B cell (primary cell): ENCODE results near the gene CLEC2L. TPM values are rescaled to one million over a fixed set of nuclear protein-coding genes. Genes with fewer than 3 reads are reported as not detected.

Experiments used
- ATAC-seq: fragments of 200-7000 bp; cut with Tn5 transposase; one replicate; pipeline ENCODE4 v1.10.0; 2021; ENCODE audit warnings: low read depth, mild to moderate bottlenecking, moderate number of reproducible peaks, moderate library complexity
- CTCF ChIA-PET: fragments of 350-600 bp; sonication (Branson Sonifier 250); formaldehyde crosslinking; loops from one replicate; lab custom pipeline; 2021; ENCODE audit warnings: antibody characterized with exemption, inconsistent platforms; lab: Charles Lee
- POLR2A ChIA-PET: fragments of 350-600 bp; sonication (Branson Sonifier 250); formaldehyde crosslinking; loops from one replicate; lab custom pipeline; 2021; ENCODE audit warnings: antibody characterized with exemption; lab: Charles Lee
- DNase-seq: peaks from one replicate; pipeline ENCODE4 v3.0.0; 2013
- H2AFZ ChIP-seq: 2 replicates; pipeline ENCODE4 v1.6.1; 2012; ENCODE audit warnings: mild to moderate bottlenecking, low read depth, low read length; ENCODE audit not compliant: insufficient read depth, poor library complexity, severe bottlenecking
- H3K27ac ChIP-seq, 2 donors: 1 replicate in 1 of 2; 2 replicates in 1 of 2; pipeline ENCODE4 v1.5.1; 2012 to 2013; ENCODE audit warnings: low read length in 2 of 2, mild to moderate bottlenecking in 2 of 2, moderate library complexity in 1 of 2
- H3K27me3 ChIP-seq, 4 experiments: fragments of 200-600 bp in 1 of 4; sonication (generic) in 1 of 4; replicated peaks in 1 of 4; 1 replicate in 2 of 4; 2 replicates in 2 of 4; pipeline versions ENCODE4 v1.6.1 to v1.7.0; 2013 to 2016; ENCODE audit warnings: low read length in 3 of 4, mild to moderate bottlenecking in 2 of 4, mixed read lengths in 1 of 4, moderate library complexity in 1 of 4; ENCODE audit not compliant: insufficient read depth in 4 of 4, control insufficient read depth in 3 of 4; ENCODE audit errors: control extremely low read depth in 1 of 4
- H3K36me3 ChIP-seq, 2 experiments: replicated peaks in 1 of 2; 1 replicate in 1 of 2; 2 replicates in 1 of 2; pipeline versions ENCODE4 v1.6.1 to v1.7.1; 2013; ENCODE audit warnings: low read length in 1 of 2; ENCODE audit not compliant: insufficient read depth in 2 of 2, control insufficient read depth in 1 of 2; ENCODE audit errors: control extremely low read depth in 1 of 2, extremely low read depth in 1 of 2
- H3K4me1 ChIP-seq, 2 donors: fragments of 200-600 bp in 1 of 2; sonication (generic) in 1 of 2; 1 replicate in 1 of 2; 2 replicates in 1 of 2; pipeline versions ENCODE4 v1.5.1 to v1.6.1; 2013 to 2017; ENCODE audit warnings: low read length in 2 of 2; ENCODE audit not compliant: control insufficient read depth in 2 of 2, insufficient read depth in 2 of 2
- H3K4me2 ChIP-seq: replicated peaks from 2 replicates; pipeline ENCODE3; 2012; ENCODE audit warnings: mild to moderate bottlenecking, low read depth, low read length; ENCODE audit not compliant: poor library complexity, severe bottlenecking
- H3K4me3 ChIP-seq, 5 experiments: fragments of 200-600 bp in 1 of 5; sonication (generic) in 1 of 5; 1 replicate in 3 of 5; 2 replicates in 2 of 5; pipeline versions ENCODE4 v1.5.1 to v1.7.0; 2011 to 2016; ENCODE audit warnings: low read length in 4 of 5, mild to moderate bottlenecking in 4 of 5, low read depth in 2 of 5, control low read depth in 1 of 5, moderate library complexity in 1 of 5; ENCODE audit not compliant: insufficient read depth in 1 of 5; ENCODE audit errors: control extremely low read depth in 1 of 5, extremely low read depth in 1 of 5
- H3K79me2 ChIP-seq: fragments of 200-600 bp; sonication (generic); one replicate; pipeline ENCODE4 v1.6.0; 2016; ENCODE audit warnings: low read length; ENCODE audit not compliant: control insufficient read depth, insufficient read depth
- H3K9ac ChIP-seq: fragments of 200-600 bp; sonication (generic); 2 replicates; pipeline ENCODE4 v1.6.1; 2017; ENCODE audit warnings: mild to moderate bottlenecking, low read length, moderate library complexity
- H3K9me3 ChIP-seq, 3 donors: one replicate each; pipeline versions ENCODE4 v1.6.1 to v1.7.1; 2013; ENCODE audit warnings: low read length in 2 of 3; ENCODE audit not compliant: control insufficient read depth in 2 of 3, insufficient read depth in 1 of 3; ENCODE audit errors: control extremely low read depth in 1 of 3
- H4K20me1 ChIP-seq: 2 replicates; pipeline ENCODE4 v1.6.0; 2012; ENCODE audit warnings: mild to moderate bottlenecking, low read length; ENCODE audit not compliant: insufficient read depth, control insufficient read depth, poor library complexity, severe bottlenecking
- H3K27ac Mint-ChIP-seq: one replicate; pipeline ENCODE4 v1.8.0; 2021; ENCODE audit warnings: mixed read lengths
- H3K27me3 Mint-ChIP-seq: one replicate; pipeline ENCODE4 v1.8.0; 2021; ENCODE audit warnings: mixed read lengths
- H3K4me1 Mint-ChIP-seq: one replicate; pipeline ENCODE4 v1.8.0; 2021; ENCODE audit warnings: mixed read lengths
- H3K4me3 Mint-ChIP-seq: one replicate; pipeline ENCODE4 v1.8.0; 2021; ENCODE audit warnings: mixed read lengths
- H3K9me3 Mint-ChIP-seq: one replicate; pipeline ENCODE4 v1.8.0; 2022; ENCODE audit warnings: mixed read lengths; ENCODE audit not compliant: insufficient read depth
- EZH2 ChIP-seq: IDR thresholded peaks from 2 replicates; pipeline ENCODE4 v1.6.1; 2012; ENCODE audit warnings: borderline replicate concordance, low read depth, mild to moderate bottlenecking, moderate library complexity, low read length; ENCODE audit not compliant: insufficient read depth, poor library complexity, severe bottlenecking
- WGBS: methylation state at CpG from one replicate; pipeline ENCODE4 v1.1.5; 2013; ENCODE audit warnings: missing lambda C conversion rate; ENCODE audit not compliant: insufficient coverage; 5-methylcytosine and 5-hydroxymethylcytosine counted together
- intact Hi-C: fragments of 100-400 bp; cut with micrococcal nuclease; formaldehyde crosslinking; loops from one replicate; pipeline ENCODE4 v1.10.0; 2022
- polyA plus RNA-seq: library from polyadenylated mRNA; depleted of rRNA; stranded (reverse); fragments of >200 nt; gene quantifications from 2 replicates; pipeline ENCODE4 v1.2.3, GENCODE V29; 2012
- total RNA-seq, 2 donors: library from RNA; stranded (reverse); fragments of 120-200 nt in 1 of 2; gene quantifications; 1 replicate in 1 of 2; 2 replicates in 1 of 2; pipeline versions ENCODE4 v1.2.3 to v1.2.4, GENCODE V29; 2013 to 2022
- TF ChIP-seq, protein P1 (sequence below): fragments of 200-600 bp; IDR thresholded peaks from one replicate; pipeline ENCODE4 v1.8.0; 2022; ENCODE audit warnings: antibody characterized with exemption, mild to moderate bottlenecking

Gene CLEC2L
- total and polyA plus RNA-seq, 2 donors (not counting 1 experiment from before 2014, with no cell fraction given): not detected

DNA sequence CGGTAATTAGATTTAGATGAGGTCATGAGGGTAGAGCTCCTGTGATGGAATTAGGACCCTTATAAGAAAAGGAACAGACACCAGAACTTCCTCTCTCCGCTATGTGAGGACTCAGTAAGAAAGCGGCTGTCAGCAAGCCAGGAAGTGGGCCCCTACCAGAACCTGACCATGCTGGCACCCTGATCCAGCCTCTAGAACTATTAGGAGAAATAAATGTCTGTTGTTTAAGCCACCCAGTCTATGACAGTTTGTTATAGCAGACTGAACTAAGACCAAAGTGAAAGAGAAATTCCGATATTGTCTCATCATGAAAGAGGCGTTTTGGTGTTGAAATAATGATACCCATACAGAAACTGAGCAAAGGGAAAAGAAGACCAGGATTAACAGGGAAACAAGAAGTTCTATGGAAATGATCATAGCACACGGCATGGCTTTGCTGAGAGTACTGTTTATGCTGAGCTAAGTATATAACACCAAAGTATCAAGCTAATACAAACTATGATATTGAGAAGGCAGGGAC, 9.2 kb downstream of the CLEC2L start:
- H3K36me3 ChIP-seq: no peaks in the 10 kb centered on the region
- no peaks in the 10 kb centered on the region for H3K4me1 ChIP-seq
- no peaks in the 10 kb centered on the region for H3K9me3 Mint-ChIP-seq
- H3K4me2 ChIP-seq: no peak overlapping the region
- WGBS: no CpG with 5 or more reads among the region's 6 CpGs
- ATAC-seq (no peak), DNase-seq (no peak)
- peaks cover 0 to 2% (median under 1%) of the 10 kb centered on the region in 4 experiments for H3K27me3 ChIP-seq
- H3K4me3 Mint-ChIP-seq: no peak overlapping the region
- H4K20me1 ChIP-seq: no peaks in the 10 kb centered on the region
- H3K79me2 ChIP-seq: no peaks in the 10 kb centered on the region
- H2AFZ ChIP-seq: no peak overlapping the region
- no peak for TF ChIP-seq EZH2
- TF ChIP-seq, protein P1, sequence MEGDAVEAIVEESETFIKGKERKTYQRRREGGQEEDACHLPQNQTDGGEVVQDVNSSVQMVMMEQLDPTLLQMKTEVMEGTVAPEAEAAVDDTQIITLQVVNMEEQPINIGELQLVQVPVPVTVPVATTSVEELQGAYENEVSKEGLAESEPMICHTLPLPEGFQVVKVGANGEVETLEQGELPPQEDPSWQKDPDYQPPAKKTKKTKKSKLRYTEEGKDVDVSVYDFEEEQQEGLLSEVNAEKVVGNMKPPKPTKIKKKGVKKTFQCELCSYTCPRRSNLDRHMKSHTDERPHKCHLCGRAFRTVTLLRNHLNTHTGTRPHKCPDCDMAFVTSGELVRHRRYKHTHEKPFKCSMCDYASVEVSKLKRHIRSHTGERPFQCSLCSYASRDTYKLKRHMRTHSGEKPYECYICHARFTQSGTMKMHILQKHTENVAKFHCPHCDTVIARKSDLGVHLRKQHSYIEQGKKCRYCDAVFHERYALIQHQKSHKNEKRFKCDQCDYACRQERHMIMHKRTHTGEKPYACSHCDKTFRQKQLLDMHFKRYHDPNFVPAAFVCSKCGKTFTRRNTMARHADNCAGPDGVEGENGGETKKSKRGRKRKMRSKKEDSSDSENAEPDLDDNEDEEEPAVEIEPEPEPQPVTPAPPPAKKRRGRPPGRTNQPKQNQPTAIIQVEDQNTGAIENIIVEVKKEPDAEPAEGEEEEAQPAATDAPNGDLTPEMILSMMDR: no peak
- H3K4me3 ChIP-seq: no peak overlapping the region
- H3K27me3 Mint-ChIP-seq: peaks cover 40% of the 10 kb centered on the region
- no peak overlapping the region for H3K27ac ChIP-seq
- POLR2A ChIA-PET: no interaction called here
- intact Hi-C loops: no loop called here
- H3K9ac ChIP-seq: no peak overlapping the region
- CTCF ChIA-PET: no interaction called here
- H3K27ac Mint-ChIP-seq: no peak overlapping the region
- no peaks in the 10 kb centered on the region for H3K9me3 ChIP-seq
- H3K4me1 Mint-ChIP-seq: no peaks in the 10 kb centered on the region

DNA sequence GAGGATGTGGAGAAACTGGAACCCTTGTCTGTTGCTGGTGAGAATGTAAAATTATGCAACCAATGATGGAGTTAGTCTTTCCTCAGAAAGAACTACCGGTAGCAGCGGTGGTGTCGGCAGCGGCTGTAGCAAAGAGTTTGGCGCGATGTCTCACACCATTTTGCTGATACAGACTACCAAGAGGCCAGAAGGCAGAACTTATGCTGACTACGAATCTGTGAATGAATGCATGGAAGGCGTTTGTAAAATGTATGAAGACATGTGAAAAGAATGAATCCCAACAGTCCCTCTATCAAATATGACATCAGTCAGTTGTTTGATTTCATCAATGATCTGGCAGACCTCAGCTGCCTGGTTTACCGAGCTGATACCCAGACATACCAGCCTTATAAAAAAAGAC, 10.6 kb downstream of the CLEC2L start:
- 100% methylated on average over 6 of the region's 9 CpGs for WGBS
- no peak overlapping the region for H3K4me2 ChIP-seq
- no peaks in the 10 kb centered on the region for H3K79me2 ChIP-seq
- intact Hi-C loops: no loop called here
- Mint-ChIP-seq H3K27ac (no peak overlapping the region), H3K4me1 (no peaks in the 10 kb centered on the region), H3K9me3 (no peaks in the 10 kb centered on the region), H3K27me3 (peaks cover 31% of the 10 kb centered on the region), H3K4me3 (no peak overlapping the region)
- H3K27ac ChIP-seq: no peak overlapping the region
- peaks cover 0 to 2% (median 0%) of the 10 kb centered on the region in 4 experiments for H3K27me3 ChIP-seq
- CTCF ChIA-PET: no interaction called here
- no peak overlapping the region for H3K4me3 ChIP-seq
- no peaks in the 10 kb centered on the region for H4K20me1 ChIP-seq
- POLR2A ChIA-PET: no interaction called here
- no peaks in the 10 kb centered on the region for H3K36me3 ChIP-seq
- no peak overlapping the region for H2AFZ ChIP-seq
- no peak for DNase-seq
- H3K9me3 ChIP-seq: no peaks in the 10 kb centered on the region
- no peaks in the 10 kb centered on the region for H3K4me1 ChIP-seq
- no peak overlapping the region for H3K9ac ChIP-seq
- ATAC-seq: no peak
- no peak for TF ChIP-seq EZH2
- TF ChIP-seq, protein P1: no peak
